NCI-H345 treated with DMSO at 0.1 percent for 48 hours (cell line): ENCODE measurements around the gene PPFIA1.

ENCODE experiments used
- DNase-seq: peaks from one replicate; lab custom pipeline; 2025; ENCODE audit not compliant: unreplicated experiment; lab: John Stamatoyannopoulos, UW

The PPFIA1 gene

DNA sequence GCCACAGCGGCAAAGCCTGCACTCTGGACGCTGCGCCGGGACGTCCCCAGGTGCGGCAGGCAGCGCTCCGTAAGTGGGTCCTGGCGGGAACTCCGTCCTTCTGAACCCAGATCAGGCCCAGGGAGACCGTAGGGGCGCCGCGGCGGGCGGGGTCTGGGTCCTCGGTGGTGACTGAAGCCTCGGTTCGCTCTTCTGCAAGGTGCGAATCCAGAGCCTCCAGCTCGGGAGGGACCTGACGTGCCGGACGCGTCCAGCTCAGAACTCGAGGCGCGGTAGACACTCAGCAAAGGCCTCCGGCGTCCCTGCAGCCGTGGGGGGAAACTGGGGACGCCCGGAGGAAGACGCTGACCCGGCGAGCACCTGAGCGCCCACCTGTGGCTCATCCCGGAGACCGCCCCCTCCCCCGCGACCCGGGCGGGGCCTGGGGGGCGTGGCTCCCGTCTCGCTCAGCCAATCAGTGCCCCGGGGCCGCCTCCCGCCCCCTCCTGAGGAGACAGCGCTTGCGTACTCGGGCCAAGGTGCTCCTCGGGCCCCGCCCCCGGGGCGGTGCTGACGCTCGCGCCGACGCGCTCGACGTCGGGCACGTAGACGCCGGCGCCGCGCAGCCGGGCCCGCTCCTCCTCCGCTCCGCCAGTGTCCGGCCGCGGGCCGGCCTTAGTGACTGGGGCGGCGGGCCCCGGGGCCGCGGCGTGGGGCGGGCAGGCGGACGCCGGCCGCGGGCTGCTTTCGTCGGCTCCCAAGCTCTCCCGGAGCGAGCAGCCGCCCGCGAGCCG, at the start of gene PPFIA1:
Gene PPFIA1, plus strand, starts transcription at position 587 of the 773 bp plus-strand sequence. CDS start 1,483 bp downstream, outside the sequence.
- peak; percentile 89 for DNase-seq

DNA sequence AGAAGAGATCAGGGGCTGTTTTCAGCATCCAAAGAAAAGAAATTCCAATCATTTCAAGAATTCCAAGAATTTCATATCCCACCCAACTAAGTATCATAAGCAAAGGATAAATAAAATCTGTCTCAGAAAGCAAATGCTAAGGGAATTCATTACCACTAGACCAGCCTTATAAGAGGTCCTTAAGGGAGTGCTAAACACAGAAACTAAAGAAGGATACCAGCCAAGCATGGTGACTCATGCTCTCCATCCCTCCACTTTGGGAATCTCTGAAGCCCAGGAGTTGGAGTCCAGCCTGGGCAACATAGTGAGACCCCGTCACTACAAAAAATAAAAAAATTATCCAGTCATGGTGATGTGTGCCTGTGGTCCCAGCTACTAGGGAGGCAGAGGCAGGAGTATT, 49.6 kb upstream of the PPFIA1 start:
- DNase-seq = no peak

DNA sequence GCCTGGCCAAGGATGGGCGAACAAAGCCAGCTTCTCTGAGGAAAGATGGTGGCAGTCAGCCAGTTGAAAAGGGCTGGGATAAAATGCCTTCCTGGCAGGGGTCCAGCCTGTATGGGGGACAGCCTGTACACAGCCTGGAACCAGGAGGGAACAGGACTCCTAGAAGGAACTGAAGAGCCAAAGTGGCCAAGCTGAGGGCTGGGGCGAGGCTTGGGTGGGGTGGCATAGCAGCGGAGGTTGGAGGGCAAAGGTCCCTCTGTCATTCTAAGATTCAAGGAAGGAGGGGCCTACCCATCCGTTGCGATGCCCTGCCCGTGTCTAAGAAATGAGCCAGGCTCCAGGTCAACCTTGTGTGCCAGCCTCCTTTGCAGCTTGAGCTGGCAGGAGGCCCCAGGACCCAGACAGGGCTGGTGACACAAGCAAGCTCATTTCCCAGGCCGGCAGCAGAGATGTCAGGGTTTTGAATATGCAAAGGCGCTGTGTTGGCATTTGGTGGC, 44.8 kb upstream of the PPFIA1 start:
- DNase-seq = no peak

DNA sequence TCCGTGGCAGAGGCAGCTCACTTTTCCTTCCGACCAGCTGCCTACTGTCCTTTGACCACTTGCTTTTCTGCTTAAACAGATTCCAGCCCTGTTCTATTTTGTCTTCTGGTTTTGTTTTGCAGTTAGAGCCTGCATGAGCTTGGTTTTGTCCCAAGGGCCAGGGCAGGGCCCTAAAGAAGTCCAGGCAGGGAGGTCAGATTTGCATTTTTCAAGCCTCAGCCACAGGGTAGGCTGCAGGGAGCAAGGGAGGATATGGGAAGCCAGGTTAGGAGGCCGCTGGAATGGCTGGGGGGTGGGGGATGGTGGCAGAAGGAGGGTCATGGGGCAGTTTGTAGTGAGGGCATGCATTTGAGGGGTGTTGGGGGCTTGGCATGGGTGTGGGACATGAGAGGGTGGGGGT, 44.3 kb upstream of the PPFIA1 start:
- DNase-seq = no peak

DNA sequence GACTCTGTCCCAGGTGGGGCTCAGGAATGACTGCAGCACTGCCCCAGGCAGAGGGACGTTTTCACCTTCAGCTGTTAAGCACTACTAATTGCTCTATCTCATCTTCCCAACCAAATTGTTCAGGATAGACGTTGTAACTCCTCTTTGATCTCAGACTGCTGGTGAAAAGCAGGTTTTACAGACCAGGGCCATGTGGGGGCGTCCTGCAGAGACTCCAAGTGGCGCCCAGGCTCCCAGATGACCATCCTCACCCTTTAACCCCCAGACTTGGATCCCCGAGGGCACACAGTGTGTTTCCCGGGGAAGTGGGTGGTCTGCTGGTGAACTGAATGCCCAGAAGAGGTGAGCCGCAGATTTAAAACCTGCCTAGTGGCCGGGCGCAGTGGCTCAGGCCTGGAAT, 43.5 kb upstream of the PPFIA1 start:
- no peak for DNase-seq

DNA sequence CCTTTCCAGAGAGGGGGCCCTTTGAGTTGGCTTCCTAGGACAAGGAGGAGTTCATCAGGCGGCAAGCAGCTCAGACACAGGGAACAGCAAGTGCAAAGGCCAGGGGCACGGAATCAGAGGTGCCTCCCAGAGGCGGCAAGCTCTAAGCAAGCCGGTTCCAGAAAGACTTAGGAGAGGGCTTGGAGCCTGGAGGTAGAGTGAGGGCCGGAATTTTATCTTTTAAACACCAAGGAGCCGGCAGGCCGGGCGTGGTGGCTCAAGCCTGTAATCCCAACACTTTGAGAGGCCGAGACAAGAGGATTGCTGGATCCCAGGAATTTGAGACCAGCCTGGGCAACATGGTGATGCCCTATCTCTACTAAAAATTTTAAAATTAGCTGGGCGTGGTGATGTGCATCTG, 40.8 kb upstream of the PPFIA1 start:
- no peak for DNase-seq

DNA sequence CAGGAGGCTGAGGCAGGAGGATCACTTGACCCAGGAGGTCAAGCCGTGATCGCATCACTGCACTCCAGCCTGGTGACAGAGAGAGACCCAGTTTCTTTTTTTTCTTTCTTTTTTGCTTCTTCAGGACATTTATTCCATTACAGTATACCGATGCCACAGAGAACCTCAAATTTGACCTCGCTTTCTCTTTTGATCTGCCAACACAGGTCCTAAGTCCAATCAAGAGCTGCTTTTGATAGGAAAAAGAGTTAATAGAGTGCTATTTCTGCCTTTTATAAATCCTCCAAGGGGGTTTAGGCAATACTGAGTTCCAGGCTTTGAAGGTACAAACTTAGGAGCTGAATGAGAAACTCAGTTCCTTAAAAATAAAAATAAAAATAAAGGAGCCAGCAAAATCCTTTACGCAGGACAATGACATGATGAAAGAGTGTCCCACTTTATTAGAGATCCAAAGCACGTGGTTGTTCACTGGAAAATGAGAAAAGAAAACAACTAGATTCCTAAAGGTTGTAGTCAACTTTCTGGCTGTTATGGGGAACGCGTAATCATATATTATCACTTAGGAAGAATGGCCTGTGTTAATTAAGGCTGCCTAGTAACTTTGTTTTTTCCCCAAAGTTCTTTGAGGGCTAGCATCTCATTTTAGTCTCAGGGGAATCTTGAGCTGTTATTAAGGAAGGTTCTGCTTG, 40.2 kb upstream of the PPFIA1 start:
- DNase-seq = no peak

DNA sequence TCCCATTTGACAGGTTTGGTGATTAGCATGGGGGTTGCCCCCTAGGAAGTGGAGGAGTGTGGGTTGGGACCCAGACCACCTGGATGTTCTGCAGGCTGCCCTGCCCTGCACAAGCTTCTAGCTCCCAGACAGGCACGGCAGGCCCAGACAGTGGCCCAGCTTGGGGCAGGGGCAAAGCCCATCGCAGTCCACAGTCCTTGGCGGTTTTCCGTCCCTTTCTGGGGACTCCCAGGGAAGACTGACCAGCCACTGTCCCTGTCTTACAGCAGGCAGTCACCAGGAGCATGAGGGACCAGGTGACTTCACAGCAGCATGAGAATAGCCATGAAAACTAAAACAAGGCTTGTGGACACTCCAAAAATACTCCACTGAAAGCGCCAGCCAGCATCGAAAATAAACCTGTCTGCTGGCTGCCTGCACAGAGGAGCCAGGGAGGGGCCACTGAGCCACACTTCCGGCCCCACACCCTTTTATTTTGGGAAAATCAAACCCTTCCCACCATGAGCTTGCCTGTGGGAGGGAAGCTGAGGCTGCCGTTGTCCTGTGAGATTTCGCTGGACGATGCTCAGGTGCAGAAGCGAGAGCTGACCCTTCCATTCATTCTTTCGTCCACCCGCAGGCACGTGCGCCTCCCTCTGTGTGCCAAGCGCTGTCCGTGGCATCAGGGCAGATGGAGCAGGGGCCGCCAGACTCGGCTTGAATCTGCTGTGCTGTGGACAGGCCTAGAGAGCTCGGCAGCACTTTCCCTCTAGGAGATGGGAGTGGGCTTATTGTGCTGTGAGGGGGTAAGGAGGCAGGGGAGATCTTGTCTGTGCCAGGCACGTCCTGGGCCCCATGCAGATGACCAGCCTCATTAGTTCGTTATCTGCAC, 39.4 kb upstream of the PPFIA1 start:
- DNase-seq = no peak

DNA sequence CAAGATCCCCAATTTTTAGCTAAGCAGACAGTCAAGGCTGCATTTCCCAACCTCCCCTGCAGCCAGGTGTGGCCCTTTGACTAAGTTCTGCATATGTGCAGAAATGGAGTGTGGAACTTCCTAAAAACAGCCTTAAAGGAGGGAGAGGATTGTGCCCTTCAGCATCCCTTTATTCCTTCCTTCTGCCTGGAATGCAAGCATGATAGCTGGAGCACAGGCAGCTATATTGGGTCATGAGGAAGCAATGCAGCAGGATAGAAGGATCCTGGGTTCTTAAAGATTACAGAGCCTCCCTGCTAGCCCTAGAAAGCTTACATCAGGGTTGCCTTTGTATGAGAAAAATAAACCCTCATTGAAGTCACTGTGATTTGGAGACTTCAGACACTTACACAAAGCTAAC, 37.5 kb upstream of the PPFIA1 start:
- DNase-seq = no peak

DNA sequence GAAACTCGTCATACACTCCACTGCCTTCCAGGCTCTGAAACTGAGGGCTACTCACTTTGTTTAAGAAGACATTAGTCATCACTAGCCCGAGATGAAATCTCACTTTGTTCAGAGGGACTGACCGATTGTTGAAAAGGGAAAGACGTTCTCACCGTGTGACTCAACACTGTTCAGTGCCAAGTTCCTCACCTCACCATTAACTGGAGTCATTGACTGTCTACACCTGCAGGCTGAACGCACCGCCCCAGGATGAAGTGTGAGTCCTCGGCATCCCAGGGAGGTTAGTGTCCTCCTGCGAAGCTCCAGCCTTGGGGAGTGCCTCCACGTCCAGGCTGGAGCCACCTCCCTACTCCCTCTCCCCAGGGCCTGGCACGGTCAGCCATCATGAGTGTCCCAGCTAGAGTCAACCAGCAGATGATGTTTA, 37.0 kb upstream of the PPFIA1 start:
- no peak for DNase-seq

DNA sequence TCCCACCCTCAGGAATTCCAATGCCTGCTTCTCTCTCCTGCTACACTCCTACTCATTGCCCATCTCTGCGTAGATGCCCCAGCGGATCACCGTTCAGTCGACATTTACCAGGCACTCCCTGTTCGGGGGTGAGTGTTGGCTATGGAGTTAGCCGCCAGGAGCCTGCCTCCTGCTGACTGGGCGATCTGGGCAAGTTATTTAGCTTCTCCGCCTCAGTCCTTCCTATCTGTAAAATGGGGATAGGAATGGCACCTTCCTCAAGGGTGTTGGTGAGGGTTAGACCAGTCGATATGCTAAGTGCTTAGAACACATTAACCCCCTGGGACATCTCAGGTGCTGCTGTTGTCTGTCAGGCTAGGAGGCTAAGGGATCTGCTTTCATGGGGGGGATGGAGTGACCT, 36.5 kb upstream of the PPFIA1 start:
- no peak for DNase-seq

DNA sequence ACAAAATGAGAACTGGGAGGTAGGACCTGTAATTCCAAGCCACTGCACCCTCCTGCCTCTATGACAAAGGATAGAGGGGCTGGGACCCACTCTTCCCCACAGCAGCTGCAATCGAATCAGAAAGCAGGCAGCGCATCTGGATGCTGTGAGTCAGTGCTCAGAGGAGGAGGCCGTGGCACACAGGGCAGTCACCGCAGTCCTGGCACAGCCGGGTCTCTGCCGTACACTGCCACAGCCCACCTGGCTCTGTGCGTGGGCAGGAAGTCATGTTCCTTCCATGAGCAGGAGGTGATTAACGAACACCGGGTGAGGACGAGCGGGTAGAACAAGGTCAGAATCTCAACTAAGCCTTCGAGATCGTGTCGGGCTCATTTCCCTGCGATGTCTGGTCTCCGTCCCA, 30.2 kb upstream of the PPFIA1 start:
- no peak for DNase-seq

DNA sequence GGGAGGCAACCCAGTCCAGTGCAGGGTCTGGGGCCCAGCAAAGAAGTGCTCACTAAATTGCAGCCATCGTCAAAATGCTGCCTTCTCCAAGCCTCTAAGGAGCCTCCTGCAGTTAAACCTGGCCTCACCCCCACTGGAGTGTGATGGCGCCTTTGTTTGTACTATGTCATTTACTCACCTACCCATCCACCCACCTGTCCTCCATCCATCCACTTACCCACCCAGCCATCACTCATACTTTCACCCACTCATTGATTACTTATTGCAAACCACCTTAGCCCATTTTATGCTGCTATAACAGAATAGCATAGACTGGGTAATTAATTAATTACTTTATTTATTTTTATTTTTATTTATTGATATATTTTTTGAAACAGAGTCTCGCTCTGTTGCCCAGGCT, 28.8 kb upstream of the PPFIA1 start:
- no peak for DNase-seq

DNA sequence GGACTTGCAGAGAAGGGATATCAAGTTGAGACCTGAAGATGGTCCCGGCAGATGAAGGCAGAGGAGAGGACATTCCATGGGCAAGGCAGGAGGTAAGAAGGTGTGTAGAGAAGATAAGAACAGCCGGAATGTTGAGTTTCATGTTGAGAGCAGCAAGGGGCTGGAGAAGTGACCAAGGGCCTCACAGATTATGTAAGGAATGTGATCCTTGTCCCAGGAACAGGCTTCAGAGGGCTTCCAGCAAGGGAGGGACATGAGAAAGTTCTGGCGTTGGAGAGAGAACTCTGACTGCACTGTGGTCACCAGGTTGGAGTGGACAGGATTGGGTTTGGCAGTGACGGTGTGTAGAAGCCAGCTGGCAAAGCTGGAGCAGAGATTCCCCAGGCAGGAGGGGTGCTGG, 27.6 kb upstream of the PPFIA1 start:
- no peak for DNase-seq

DNA sequence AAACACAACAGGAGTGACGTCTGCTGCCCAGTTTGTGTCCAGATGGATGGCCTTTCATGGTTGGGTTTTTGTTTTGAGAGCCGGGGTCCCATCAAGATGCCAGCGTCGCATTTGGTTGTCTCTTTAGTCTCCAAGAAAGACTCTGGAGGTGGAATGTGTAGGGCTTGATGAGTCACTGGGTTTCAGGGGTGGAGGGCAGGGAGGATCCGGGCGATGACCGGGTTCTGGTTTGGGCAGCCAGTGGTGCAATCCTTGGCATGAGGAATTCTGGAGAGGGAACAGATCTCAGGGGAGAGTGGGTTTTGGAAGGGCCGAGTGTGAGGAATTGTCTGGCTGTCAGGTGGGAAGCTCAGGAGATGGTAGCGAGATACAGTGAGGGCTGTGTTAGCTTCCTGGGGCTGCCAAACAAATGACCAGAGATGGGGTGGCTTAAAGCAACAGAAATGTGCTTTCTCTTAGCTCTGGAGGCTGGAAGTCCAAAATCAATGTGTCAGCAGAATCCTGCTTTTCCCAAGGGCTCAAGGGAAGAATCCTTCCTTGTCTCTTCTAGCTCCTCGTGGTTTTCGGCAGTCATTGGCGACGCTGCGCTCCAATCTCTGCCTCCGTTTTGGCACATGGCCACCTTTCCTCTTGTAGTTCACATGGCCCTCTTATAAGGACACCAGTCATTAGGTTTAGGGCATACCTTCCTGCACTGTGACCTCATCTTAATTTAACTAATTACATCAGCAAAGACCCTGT, 26.4 kb upstream of the PPFIA1 start:
- DNase-seq = no peak

DNA sequence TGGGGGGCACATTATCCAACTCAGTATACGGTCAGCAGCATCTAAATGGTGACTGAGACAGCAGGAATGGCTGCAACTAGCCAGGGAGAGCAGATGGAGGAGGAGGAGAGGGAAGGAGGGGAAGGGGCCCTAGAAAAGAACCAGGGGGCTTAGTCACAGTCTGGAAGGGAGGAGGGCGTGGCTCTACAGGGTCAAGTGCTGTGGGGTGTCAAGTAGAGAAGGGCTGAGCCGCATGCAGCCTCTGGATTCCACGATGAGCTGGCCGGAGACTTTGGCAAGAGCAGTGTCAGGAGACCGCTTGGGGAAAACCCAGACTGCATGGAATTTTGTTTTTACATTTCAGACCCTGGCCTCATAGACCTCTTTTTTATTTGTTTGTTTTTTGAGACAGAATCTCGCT, 25.8 kb upstream of the PPFIA1 start:
- no peak for DNase-seq

DNA sequence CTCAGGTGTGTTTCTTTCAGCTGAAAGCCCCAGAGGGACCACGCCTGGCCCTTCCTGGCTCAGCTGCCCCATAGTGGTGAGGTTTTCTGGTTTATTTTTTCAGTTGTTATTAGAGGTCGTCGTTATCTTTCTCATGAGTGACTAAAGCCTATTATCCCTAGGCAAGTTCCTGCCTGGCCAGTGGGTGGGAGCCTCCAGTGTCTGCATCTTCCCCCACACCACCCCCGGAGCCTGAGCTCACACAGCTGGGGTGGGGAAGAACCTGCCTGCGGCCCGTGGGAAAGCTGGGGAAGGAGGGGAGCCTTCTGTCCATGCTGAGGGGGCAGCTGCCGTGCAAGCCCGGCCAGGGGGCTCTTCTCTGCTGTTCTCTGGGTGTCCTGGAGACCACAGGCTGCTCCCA, 24.3 kb upstream of the PPFIA1 start:
- no peak for DNase-seq

DNA sequence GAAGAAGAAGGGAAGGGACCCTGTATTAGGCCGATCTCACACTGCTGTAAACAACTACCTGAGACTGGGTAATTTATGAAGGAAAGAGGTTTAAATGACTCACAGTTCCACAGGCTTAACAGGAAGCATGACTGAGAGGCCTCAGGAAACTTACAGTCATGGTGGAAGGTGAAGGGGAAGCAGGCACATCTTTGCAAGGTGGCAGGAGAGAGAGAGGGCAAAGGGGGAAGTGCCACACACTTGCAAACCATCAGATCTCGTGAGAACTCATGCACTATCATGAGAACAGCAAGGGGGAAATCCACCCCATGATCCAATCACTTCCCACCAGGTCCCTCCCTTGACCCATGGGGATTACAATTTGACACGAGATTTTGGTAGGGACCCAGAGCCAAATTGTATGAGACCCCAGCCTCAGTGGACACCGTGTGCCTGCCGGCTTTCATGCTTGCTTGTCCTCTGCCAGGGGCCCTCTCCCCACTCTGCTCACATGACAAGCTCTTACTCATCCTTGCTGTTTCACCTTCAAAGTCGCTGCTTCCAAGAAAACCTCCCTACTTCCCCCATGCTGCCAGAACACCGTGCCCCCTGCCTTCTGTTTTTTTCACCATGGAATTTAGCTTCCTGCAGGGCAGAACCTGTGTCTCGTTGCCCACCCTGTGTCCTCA, 23.3 kb upstream of the PPFIA1 start:
- no peak for DNase-seq

DNA sequence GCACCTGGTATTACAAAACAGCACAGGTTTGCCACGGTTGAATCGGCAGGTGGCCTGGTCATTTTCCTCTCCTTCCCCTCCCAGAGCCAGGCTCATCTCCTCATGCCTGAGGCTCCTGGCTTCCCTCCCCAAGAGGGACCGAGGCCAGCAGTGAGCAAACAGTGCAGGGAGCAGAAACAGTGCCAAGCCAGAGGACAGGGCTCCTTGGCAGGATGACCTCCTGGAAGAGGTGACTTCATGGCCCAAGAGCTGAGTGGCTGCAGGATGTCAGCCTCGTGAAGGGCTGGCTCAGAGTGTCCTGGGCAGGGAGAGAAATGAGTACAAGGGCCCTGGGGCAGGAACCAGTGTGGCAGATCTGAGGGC, 22.8 kb upstream of the PPFIA1 start:
- DNase-seq = no peak

DNA sequence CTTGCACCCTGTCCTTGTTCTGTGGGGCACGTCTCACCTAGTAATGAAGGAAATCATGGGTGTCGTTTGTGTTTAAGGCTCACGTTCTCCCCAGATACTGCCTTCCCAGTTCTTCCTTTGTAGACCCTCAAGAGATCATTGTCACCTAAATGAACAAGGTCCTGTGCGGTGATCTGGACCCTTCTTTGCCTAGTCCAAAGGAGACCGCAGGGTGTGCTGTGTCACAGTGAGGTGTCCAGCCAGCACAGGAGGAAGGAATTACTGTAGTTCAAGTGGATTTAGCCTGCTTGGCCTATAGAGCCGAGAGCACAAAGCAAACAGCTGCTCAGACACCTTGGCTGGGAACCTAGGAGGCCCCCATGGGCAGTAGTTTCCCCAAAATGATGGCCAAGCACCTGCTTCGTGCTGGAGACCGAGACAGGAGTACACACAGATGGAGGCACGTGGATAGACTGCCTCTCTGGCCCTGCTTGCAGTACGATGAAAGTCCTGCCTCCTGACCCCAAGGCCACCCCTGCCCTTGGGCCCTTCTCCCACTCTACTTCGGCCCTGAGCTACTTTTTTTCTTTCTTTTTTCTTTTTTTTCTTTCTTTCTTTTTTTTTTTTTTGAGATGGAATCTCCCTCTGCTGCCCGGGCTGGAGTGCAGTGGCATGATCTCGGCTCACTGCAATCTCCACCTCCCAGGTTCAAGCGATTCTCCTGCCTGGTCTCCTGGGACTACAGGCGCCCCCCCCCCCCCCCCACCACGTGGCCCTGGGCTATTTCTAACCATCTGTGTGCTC, 19.4 kb upstream of the PPFIA1 start:
- no peak for DNase-seq
